ENCODE measurements around the gene ADPRS.

Gene ADPRS

GRCh38 chr1:36111151-36111550 is 22.5 kb downstream of the ADPRS start:
- DNase-seq: no peak

GRCh38 chr1:36112823-36113222 is 24.1 kb downstream of the ADPRS start:
- no peak for DNase-seq

- no peak for DNase-seq
Observed at GRCh38 chr1:36114371-36114770, 25.7 kb downstream of the ADPRS start.

GRCh38 chr1:36115200-36115669 is 26.5 kb downstream of the ADPRS start:
- DNase-seq: no peak

- DNase-seq: no peak
Observed at GRCh38 chr1:36115931-36116330, 27.2 kb downstream of the ADPRS start.

- DNase-seq: no peak
Observed at GRCh38 chr1:36116901-36117300, 28.2 kb downstream of the ADPRS start.

- no peak for DNase-seq
Observed at GRCh38 chr1:36118447-36119204, 29.9 kb downstream of the ADPRS start.

GRCh38 chr1:36119456-36119855 is 30.8 kb downstream of the ADPRS start:
- no peak for DNase-seq

- DNase-seq: no peak
Observed at GRCh38 chr1:36122062-36123030, 33.7 kb downstream of the ADPRS start.

- DNase-seq: no peak
Observed at GRCh38 chr1:36123356-36123755, 34.7 kb downstream of the ADPRS start.

GRCh38 chr1:36124404-36125128 is 35.9 kb downstream of the ADPRS start:
- DNase-seq: no peak

GRCh38 chr1:36125129-36125991 is 36.7 kb downstream of the ADPRS start, which contains the start of gene COL8A2:
Gene COL8A2, minus strand, starts transcription at chr1:36125222. Its CDS starts 24,980 bp downstream, at chr1:36100242.
- DNase-seq: no peak

- DNase-seq: no peak
Observed at GRCh38 chr1:36126005-36126716, 37.5 kb downstream of the ADPRS start.

GRCh38 chr1:36126797-36127500 is 38.3 kb downstream of the ADPRS start:
- no peak for DNase-seq

GRCh38 chr1:36128126-36128904 is 39.6 kb downstream of the ADPRS start:
- no peak for DNase-seq

GRCh38 chr1:36128905-36129206 is 40.2 kb downstream of the ADPRS start:
- no peak for DNase-seq

- no peak for DNase-seq
Observed at GRCh38 chr1:36132029-36132428, 43.3 kb downstream of the ADPRS start.

- no peak for DNase-seq
Observed at GRCh38 chr1:36133484-36133883, 44.8 kb downstream of the ADPRS start.

- DNase-seq: no peak
Observed at GRCh38 chr1:36134031-36134430, 45.3 kb downstream of the ADPRS start.

Data from activated gamma-delta T cell (primary cell).